C4-2B (cell line): ENCODE measurements around the gene SIAH3.
"Not testable (repeated sequence)": the region's sequence is repeated elsewhere in the genome, so short reads cannot be mapped to it uniquely, and the experiment has no call there.

ENCODE experiments used
- H3K27ac ChIP-seq: fragments of 450-650 bp; 2 replicates; pipeline ENCODE4 v1.5.1; 2017
- CTCF ChIP-seq: fragments of 450-650 bp; conservative IDR thresholded peaks from 2 replicates; pipeline ENCODE4 v1.5.1; 2017; ENCODE audit warnings: mild to moderate bottlenecking
- ZFX ChIP-seq: fragments of 450-650 bp; IDR thresholded peaks from 2 replicates; pipeline ENCODE4 v1.6.1; 2017

SIAH3 gene

GRCh38 chr13:45876781-45877180 lies 25.2 kb upstream of the SIAH3 start:
- no peak for TF ChIP-seq ZFX
- TF ChIP-seq CTCF = no peak
- H3K27ac ChIP-seq = no peak overlapping the region

- H3K27ac ChIP-seq = no peak overlapping the region
- TF ChIP-seq ZFX (no peak), CTCF (no peak)
These were observed 24.4 kb upstream of the SIAH3 start for GRCh38 chr13:45875951-45876350.

- no peak overlapping the region for H3K27ac ChIP-seq
- no peak for TF ChIP-seq ZFX
- TF ChIP-seq CTCF = no peak
These were observed 22.2 kb upstream of the SIAH3 start for GRCh38 chr13:45873491-45874325.

- no peak overlapping the region for H3K27ac ChIP-seq
- TF ChIP-seq CTCF (no peak), ZFX (no peak)
These were observed 21.0 kb upstream of the SIAH3 start for GRCh38 chr13:45872566-45872965.

GRCh38 chr13:45871201-45871600 lies 19.6 kb upstream of the SIAH3 start:
- H3K27ac ChIP-seq = not testable (repeated sequence)

GRCh38 chr13:45870232-45870631 lies 18.7 kb upstream of the SIAH3 start:
- no peak for TF ChIP-seq CTCF
- no peak for TF ChIP-seq ZFX

GRCh38 chr13:45865414-45865813 lies 13.9 kb upstream of the SIAH3 start:
- TF ChIP-seq ZFX (no peak), CTCF (no peak)

More at GRCh38 chr13:45870232-45870631, 18.7 kb upstream of the SIAH3 start:
- H3K27ac ChIP-seq = no peak overlapping the region

More at GRCh38 chr13:45865414-45865813, 13.9 kb upstream of the SIAH3 start:
- no peak overlapping the region for H3K27ac ChIP-seq
